KG1 (cell line): ENCODE data around the gene MPV17L.
A peak's percentile ranks its signal among the peaks of the same experiment; 100 is the strongest.
"Not testable (repeated sequence)": the region's sequence is repeated elsewhere in the genome, so short reads cannot be mapped to it uniquely, and the experiment has no call there.

ENCODE experiments used
- DNase-seq: peaks from one replicate; lab custom pipeline; 2025; lab: John Stamatoyannopoulos, UW

The MPV17L gene

DNA sequence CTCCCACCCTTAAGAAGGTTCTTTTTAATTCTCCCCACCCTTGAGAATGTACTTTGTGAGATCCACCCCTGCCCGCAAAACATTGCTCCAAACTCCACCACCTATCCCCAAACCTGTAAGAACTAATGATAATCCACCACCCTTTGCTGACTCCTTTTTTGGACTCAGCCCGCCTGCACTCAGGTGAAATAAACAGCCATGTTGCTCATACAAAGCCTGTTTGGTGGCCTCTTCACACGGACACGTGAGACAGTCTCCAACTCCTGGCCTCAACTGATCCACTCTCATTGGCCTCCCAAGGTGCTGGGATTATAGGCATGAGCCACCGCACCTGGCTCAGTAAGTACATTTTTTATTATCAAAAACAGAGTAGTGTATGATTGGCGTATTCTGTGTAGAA, 13.9 kb downstream of the MPV17L start:
- DNase-seq, result not testable (repeated sequence)

DNA sequence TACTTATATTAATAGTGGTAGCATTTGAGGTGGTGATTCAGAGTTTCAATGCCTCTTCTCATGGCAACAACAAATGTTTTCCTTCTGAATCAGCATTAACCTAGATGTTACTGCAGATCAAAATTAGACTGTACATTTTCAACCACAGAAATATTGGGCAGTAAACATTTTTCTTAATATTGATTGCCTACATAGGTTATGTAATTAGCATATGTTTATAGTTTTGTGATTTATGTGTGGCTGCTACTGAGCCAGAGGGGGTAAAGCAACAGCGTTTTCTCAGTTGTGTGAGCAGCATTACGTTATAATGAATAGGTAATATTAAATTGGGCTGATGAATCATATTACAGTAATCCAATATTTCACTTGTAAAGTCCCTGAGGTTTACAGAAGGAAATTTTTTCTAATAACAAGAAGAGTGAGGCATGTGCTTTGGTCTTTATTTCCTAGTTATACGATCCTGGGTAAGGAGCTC, 20.0 kb downstream of the MPV17L start:
- no peak for DNase-seq

DNA sequence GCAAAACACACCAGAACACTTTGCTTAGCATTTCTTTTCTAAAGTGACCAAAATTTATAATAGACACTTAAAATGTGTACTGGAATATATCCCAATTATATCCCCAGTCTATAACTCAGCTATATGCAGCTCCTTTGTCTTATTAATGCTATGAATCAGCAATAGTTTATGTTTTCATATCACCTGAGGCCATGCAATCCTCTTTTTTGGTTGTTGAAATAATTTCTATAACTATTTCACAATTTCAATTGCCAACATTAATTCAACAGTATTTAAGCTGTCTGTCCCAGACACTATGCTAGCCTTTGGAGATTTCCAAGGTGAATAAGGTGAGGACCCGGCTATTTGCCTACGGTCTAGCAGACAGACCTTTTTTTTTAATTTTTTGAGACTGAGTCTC, 21.6 kb downstream of the MPV17L start:
- DNase-seq, result no peak

DNA sequence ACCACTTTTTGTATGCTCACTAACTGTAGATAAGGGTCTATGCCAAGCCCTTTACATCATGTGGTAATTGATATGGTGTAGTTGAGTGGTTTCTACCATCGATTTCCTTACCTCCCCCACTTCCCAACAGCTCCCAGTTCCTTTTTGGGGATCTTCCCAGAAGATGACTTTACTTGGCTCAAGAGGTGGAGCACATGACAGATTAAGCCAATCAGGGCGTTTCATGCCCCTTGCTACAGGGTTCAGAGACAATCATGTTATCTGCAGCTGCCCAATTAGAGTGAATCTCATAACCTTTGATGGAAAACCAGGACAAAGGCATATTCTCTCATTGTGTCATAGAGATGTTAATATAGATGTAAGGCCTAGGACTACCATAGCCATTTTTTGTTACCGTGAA, 22.7 kb downstream of the MPV17L start:
- no peak for DNase-seq

DNA sequence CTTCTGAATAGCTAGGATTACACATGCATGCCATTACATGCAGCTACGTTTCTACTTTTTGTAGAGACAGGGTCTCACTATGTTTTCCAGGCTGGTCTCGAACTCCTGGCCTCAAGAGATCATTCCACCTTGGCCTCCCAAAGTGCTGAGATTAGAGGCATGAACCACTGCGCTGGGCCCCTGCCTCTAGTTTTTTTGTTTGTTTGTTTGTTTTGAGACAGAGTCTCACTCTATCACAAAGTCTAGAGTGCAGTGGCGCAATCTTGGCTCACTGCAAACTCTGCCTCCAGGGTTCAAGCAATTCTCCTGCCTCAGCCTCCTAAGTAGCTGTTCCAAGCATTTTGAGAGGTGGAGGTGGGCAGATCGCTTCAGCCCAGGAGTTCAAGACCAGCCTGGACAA, 26.1 kb downstream of the MPV17L start:
- not testable (repeated sequence) for DNase-seq

GRCh38 chr16:15422222-15422621, 26.7 kb downstream of the MPV17L start:
- no peak for DNase-seq

DNA sequence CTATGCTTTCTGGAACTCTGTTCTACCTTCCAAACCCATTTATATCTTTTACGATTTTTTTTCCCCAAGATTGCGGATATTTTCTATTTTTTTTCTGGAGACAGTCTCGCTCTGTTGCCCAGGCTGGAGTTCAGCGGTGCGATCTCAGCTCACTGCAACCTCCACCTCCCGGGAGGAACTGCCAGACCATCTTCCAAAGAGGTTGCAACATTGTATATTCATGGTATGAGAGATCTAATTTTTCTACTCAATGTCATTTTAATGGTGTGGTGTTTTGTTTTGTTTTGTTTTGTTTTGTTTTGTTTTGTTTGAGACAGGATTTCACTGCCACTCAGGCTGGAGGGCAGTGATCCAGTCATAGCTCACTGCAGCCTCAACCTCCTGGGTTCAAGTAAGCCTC, 30.3 kb downstream of the MPV17L start:
- no peak for DNase-seq

- DNase-seq, result no peak
These were observed 31.2 kb downstream of the MPV17L start for GRCh38 chr16:15426796-15427195.

DNA sequence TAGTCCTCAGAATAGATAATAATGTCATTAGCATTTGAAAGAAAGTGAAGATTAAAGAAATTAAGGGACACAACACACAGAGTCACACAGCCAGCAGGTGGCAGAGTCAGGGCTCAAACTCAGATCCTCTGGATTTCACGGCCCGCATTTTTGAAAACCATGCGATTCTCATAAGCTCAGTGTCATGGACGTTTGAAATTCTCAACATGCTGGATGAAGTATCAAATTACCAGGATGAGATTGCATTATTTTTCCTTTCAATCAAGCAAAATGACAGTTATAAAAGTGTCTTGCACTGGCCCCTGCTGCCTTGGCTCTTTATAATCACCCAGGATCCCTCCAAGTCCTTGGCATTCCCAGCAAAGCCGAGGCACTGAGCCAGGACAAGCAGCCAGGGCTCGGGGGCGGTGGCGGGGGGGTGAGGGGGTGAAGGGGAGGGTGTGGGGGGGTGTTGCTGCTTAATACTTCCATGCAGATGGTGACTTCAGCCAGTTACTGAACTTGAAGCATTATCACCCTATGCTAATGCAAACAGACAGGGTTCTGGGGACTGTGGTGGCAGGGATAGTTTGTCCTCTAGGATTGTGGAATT, 32.2 kb downstream of the MPV17L start:
- DNase-seq, result peak; percentile 5

GRCh38 chr16:15430884-15431283, 35.3 kb downstream of the MPV17L start:
- not testable (repeated sequence) for DNase-seq

DNA sequence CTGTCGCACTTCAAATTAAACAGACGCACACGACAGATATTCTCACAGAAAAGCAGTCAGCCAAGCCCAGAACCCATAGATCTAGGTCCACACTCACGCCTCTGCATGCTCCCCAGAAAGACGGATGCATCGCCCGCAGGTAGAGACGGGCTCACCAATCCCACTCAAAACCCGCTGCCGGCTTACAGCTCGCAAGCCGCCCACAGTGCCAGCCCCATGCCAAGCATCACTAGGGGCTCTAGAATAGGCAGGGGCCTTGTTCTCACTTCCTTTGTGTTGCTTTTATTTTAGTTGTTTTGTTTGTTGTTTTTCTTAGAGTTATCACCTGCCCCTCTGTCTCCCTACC, 38.5 kb downstream of the MPV17L start:
- no peak for DNase-seq

DNA sequence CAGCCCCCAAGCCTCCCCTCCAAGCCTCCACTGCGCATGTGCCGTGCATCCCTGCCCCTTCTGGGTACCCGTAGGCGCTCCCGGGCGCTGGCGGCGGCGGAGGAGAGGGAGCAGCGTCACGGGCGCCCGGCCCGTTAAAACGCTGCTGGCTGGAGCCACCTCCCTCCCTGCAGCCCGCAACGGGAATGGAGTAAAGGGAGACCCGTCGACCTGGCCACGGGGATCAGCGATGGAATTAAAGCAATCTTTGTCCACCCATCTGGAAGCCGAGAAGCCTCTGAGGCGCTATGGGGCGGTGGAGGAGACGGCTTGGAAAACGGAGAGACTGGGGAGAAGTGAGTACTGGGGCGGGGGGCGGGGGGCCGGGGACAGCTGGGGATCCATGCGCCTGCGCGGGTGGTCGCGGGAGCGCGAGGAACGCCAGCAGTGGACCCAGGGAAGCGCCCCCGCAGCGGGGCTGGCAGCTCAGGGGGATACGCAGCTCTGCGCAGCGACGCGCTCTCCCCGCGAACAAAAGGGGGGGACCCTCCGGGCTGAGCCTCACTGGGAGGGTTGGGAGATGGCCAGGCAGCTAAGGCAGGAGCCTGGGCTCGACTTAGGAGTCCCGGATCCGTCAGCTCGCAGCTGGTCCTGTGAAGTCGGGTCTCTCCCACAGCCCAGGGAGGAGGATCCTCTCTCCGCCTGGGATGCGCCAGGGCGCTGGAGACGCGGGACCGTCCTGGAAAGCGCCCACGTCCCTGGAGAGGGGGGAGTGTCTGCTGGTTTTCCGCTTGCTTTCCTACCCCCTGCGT, 39.1 kb downstream of the MPV17L start, which contains the start of gene BMERB1:
Gene BMERB1 (plus strand): TSS at position 164 of the 791 bp plus-strand sequence. CDS start 66 bp downstream, at position 230.
- DNase-seq, result no peak

GRCh38 chr16:15435216-15435864, 39.8 kb downstream of the MPV17L start:
- no peak for DNase-seq

DNA sequence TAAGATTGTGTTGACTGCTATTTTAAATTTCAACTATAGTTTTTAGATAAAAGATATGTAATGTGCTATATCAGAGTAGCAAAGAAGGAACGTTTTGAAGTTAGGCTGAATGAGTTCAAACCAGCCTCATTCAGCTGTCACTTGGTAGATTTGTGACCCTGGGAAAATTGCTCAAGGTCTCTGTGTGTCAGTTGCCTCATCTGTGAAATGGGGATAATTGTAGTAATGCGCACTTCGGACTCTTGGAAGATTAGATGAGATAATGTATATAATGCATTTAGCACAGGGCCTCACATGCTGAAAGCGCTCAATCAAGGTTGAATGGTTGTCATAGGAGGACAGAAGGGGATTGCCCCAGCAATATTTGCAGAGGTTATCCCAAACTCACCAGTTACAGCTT, 43.5 kb downstream of the MPV17L start:
- DNase-seq, result no peak

DNA sequence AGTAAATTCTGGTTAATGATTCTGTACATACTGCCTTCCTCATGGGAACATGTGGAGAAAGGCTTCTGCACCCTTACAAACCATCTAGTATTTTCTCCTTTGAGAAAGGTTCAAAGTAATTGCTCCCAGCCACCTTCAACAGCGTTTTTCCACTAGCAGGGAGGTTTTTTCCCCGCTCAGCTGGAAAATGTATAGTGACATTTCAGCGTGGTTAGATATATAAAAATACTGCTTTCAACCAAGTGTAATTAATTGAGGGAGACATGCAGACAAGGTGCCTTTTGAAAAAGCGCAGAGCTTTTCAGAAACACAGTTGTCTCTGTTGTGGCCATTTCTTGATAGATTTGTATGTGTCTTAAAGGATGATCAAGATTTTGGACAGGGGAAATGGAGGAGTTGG, 44.0 kb downstream of the MPV17L start:
- no peak for DNase-seq

DNA sequence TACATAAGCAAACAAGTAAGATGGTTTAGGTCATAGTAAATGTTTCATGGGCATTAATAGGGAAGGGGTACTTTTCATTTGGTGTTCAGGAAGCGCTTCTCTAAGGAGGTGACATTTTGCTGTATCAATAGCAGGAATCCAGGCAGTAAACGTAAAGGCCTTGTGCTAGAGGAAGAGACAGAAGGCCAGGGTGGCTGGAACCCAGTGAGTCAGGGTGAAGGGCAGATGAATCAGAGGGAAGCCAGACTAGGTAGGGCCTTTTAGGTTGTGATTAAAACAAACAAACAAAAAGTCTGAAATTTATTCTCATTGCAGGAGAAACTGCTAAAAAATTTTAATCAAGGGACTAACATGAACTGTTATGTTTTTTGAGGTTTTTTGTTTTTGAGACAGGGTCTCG, 45.3 kb downstream of the MPV17L start:
- DNase-seq, result no peak

GRCh38 chr16:15442140-15442539, 46.6 kb downstream of the MPV17L start:
- DNase-seq, result not testable (repeated sequence)

DNA sequence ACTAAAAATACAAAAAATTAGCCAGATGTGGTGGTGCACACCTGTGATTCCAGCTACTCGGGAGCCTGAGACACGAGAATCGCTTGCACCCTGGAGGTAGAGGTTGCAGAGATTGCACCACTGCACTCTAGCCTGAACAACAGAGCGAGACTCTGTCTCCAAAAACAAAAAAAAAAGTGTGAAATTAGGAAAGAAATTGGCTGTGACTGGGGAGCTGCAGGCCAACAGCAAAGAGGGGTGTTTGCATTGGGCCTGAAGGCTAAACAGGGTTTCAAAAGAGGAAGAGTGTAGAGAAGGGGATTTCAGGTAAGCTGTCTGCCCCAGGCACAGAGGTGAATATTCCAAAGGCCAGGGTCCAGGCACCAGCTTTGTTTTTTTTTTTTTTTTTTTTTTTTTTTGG, 48.2 kb downstream of the MPV17L start:
- DNase-seq, result no peak

GRCh38 chr16:15444264-15444663, 48.7 kb downstream of the MPV17L start:
- DNase-seq, result no peak

- no peak for DNase-seq
These were observed 49.9 kb downstream of the MPV17L start for GRCh38 chr16:15445450-15445849.

DNA sequence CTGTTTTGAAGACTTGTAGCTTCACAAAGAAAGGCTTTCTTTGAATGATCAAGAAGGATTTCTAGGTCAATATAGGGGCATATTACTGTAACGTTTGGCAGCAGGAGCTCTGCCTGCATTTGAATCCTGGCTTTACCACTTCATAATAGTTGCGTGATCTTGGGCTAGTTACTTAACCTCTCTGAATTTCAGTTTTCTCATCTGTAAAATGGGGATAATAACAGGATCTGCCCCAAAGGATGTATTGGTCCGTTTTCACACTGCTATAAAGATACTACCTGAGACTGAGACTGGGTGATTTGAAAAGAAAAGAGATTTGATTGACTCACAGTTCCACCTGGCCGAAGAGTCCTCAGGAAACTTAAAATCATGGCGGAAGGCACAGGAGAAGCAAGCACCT, 51.3 kb downstream of the MPV17L start:
- no peak for DNase-seq

GRCh38 chr16:15450624-15451023, 55.1 kb downstream of the MPV17L start:
- no peak for DNase-seq

DNA sequence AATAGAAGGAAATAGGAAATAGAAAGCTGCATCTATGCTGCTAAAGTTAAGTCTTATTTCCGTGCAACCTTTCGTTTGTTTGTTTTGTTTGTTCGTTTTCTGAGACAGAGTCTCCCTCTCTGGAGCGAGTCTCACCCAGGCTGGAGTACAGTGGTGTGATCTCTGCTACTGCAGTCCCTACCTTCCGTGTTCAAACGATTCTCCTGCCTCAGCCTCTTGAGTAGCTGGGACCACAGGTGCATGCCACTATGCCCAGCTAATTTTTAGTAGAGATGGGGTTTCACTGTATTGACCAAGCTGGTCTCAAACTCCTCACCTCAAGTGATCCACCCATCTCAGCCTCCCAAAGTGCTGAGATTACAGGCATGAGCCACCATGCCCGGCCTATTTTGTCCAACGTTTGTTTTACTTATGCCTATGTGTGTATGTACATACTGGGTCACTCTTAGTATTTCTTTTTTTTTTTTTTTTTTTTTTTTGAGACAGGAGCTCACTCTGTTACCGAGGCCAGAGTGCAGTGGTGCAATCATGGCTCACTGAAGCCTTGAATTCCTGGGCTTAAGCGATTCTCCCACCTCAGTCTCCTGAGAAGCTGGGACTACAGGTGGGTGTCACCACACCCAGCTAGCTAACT, 55.7 kb downstream of the MPV17L start:
- DNase-seq, result no peak
